GM12801 (cell line): ENCODE data around the gene GAS2L2.

Experiments
- TF ChIP-seq, protein P1 (sequence below): IDR thresholded peaks from one replicate; pipeline ENCODE4 v1.5.1; 2011; ENCODE audit warnings: control low read depth; ENCODE audit not compliant: insufficient read length; ENCODE audit errors: extremely low read depth

GAS2L2 gene

DNA sequence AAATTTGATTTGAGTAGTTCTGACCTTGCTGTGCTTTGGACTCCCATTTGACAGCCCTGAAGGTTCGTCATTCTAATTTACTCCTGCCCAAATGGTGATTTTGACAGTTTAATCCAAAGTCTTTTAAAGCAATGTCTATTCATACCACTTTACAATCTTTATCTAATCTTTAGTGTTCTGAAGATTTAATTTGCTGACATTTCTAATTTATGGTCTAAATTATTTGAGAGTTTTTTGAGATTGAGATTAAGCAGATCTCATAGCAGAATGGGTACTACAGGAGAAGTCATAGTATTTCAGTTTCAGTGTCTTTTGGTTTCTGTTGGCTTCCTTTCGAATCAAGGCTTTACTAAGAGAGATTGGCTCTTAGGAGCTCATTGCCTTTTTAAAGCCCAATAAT is 54.2 kb downstream of the GAS2L2 start:
- TF ChIP-seq, protein P1, sequence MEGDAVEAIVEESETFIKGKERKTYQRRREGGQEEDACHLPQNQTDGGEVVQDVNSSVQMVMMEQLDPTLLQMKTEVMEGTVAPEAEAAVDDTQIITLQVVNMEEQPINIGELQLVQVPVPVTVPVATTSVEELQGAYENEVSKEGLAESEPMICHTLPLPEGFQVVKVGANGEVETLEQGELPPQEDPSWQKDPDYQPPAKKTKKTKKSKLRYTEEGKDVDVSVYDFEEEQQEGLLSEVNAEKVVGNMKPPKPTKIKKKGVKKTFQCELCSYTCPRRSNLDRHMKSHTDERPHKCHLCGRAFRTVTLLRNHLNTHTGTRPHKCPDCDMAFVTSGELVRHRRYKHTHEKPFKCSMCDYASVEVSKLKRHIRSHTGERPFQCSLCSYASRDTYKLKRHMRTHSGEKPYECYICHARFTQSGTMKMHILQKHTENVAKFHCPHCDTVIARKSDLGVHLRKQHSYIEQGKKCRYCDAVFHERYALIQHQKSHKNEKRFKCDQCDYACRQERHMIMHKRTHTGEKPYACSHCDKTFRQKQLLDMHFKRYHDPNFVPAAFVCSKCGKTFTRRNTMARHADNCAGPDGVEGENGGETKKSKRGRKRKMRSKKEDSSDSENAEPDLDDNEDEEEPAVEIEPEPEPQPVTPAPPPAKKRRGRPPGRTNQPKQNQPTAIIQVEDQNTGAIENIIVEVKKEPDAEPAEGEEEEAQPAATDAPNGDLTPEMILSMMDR: no peak

DNA sequence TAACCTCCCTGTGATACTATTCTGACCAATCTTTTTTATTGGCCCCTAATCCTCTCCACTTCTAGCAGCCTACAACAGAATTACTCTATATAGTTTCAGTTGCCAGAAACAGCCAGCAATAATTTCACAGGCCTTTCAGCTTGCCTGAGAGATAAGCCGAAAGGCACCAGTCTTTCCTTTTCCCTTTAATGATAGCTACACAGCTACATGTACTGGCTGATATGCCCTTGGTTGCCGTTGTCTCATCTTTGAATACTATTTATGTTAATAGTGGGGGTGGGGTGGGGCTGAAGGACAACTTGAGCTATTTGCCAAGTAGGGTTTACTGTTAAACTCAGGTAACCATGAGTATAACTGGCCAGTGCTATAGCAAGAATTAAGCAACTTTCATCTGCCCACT is 57.4 kb downstream of the GAS2L2 start:
- TF ChIP-seq, protein P1: no peak

DNA sequence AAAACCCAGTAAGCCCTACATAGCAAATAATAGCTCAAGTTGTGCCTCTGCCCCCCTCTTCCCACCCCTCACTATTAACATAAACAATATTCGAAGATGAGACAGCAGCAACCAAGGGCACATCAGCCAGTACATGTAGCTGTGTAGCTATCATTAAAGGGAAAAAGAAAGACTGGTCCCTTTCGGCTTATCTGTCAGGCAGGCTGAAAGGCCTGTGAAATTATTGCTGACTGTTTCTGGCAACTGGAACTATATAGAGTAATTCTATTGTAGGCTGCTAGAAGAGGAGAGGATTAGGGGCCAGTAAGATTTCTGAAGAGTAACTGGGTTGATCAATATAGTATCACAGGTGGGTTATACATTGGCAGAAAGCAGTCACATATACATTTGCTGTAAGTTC is 58.1 kb downstream of the GAS2L2 start:
- TF ChIP-seq, protein P1: no peak
